ENCODE data around the gene PSMG2.

Gene PSMG2

GRCh38 chr18:12765586-12765985 lies 62.7 kb downstream of the PSMG2 start:
- DNase-seq (ENCODE audit: low read depth) = no peak

DNA sequence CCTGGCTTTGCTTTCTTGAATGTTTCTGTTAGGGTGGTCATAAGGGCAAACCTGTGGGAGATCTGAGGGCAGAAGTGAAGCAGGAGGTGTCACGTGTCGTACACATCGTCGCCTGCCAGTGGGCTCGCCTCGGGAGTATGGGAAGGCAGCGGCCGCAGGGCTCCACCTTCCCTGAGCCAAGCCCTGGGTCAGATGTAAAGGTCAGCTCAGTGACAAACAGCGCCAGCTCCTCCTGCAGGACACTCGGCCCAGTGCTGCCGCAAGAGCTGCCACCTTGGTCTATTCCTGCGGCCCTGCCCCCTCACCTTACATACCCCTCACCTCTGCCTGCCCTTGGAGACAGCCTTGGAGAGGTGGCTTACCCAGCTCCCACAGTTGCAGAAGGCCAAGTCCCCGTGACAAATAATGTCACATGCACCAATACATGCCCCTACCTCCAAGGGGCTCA lies 64.2 kb downstream of the PSMG2 start:
- DNase-seq (ENCODE audit: low read depth) = no peak

DNA sequence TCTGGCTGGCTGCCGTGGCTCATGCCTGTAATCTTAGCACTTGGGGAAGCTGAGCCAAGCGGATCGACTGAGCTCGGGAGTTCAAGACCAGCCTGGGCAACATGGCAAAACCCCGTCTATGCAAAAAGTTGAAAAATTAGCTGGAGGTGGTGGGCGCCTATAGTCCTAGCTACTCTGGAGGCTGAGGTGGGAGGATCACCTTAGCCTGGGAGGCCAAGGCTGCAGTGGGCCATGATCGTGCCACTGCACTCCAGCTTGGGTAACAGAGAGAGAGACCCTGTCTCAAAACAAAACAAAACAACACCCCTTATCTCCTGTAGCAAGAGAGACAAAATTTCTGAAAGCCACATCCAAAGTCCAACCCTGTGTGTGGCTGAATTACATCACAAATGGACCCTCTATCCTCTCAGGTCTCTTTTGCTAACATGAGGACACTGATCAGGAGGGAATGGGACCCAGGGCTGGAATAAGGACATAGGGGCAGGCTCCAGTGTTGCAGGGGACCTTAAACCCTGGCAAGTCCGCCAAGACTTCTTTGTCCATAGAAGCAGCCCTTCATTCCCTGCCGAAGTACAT lies 64.8 kb downstream of the PSMG2 start:
- DNase-seq (ENCODE audit: low read depth) = no peak

- no peak for DNase-seq (ENCODE audit: low read depth)
Measured at GRCh38 chr18:12768625-12769024, 65.8 kb downstream of the PSMG2 start.

DNA sequence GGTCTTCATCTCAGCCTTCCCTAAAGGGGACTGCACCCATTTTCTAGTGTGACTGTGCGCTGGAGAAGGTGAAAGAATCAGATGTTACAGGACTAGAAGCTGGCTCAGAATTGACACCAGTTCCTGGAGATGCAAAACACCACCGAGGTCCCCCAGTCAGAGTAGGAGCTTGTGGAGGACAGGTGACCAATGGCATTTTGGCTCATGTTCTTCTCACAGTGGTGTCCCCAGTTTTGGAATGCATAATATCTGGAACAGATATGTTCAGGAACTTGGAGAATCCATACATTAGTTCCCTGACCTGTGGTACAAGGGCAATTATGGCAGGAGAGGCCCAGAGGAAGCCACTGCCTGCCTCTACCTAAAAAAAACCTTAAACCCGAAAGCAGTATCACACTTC lies 66.3 kb downstream of the PSMG2 start:
- no peak for DNase-seq (ENCODE audit: low read depth)

DNA sequence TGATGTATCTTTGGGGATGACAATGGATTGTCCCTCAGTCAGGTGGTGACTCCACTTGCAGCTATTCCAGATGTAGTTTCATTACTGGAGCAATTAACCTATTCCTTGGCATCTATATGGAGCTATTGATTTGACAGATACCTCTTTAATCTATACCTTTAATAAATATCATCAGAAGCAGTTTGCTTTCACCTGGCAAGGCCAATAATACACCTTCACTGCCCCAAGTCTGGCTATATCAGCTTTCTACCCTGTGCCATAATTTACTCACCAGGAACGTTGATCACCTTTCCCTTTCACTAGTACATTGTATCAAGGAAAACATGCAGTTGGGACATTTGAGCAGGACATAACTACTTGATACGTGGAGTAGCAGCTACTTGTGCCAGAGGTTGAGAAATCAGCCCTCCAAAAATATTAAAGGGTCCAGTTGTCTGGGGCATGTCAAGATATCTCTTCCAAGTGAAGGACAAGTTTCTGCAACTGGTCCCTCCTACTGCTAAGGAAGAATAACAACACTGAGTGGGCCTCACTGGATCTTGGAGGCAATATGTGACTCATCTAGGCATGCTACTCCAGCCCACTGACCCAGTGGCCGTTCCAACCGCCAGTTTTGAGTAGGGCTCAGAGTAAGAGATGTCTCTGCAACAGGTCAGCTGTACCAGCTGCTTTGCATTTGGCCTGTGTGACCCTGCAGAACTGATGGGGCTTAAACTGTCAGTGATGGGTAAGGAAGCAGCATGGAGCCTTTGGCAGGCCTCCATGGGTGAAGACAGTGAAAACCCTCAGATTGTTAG lies 67.0 kb downstream of the PSMG2 start:
- DNase-seq (ENCODE audit: low read depth) = no peak

DNA sequence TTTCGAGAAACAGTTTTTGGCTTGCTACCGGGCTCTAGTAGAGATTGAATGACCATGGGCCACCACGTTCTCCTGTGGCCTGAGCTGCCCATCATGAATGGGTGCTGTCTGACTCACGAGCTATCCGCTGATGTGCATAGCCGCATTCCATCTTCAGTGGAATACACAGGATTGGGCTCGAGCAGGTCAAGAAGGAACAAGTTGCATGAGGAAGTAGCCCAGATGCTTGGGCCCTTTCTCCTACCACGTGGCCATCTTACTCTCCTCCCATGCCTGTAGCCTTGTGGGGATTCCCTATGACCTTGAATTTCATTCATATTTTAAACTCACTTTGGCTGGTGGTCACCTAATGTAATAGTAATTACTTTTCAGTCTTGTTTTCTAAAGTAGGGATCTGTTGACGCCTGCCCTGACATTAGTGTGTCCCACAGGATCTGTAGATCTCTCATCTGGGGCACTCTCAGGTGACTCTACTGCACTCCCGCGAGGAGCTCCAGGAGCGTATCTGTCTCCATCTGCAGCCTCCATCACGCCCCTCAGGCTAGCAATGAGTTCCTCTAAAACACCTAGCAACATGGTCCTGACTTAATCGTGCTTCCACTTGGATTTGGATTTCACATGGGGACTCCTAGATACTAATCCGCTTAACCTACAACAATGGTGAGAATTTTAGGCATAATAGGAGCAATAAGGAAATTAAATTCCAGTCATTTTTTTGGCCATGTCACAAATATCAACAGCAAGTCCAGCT lies 67.8 kb downstream of the PSMG2 start:
- no peak for DNase-seq (ENCODE audit: low read depth)

DNA sequence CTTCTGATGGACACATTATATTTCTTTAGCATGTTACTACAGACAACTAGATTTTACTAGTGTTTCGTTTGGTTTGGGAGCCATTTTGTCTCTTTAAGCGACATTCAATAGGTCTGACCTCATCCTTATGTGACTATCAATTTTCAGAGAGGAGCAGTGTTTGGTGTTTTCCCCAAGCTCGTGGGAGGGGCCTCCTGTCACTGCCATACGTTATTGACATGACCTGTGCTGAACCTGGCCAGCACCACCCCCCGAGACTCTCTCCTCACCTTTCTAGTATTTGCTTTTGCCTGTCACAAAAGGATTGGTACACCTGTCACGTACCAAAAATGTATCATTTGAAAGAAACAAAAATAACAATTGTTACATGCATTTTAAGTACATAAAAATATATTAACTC lies 69.3 kb downstream of the PSMG2 start:
- DNase-seq (ENCODE audit: low read depth) = no peak

- DNase-seq (ENCODE audit: low read depth) = no peak
Measured at GRCh38 chr18:12773369-12773768, 70.5 kb downstream of the PSMG2 start.

GRCh38 chr18:12774982-12775381 lies 72.1 kb downstream of the PSMG2 start:
- DNase-seq (ENCODE audit: low read depth) = no peak
